PC-3 (cell line): ENCODE data around the gene PCGF5. TPM values are rescaled to one million over a fixed set of nuclear protein-coding genes. Genes with fewer than 3 reads are reported as not detected.

Experiments used
- ATAC-seq: fragments of 200-7000 bp; cut with Tn5 transposase; 2 replicates; pipeline ENCODE4 v1.9.1; 2020; ENCODE audit warnings: mild to moderate bottlenecking, moderate library complexity
- BruUV-seq: library from RNA; stranded (reverse); fragments of 400-500 nt; replicated peaks from 2 replicates; lab custom pipeline; 2021; lab: Mats Ljungman, UMichigan
- CTCF ChIA-PET: fragments of 300-600 bp; sonication (Branson Sonifier 250); formaldehyde crosslinking; loops from one replicate; lab custom pipeline; 2022; ENCODE audit warnings: antibody characterized with exemption; lab: Charles Lee
- POLR2A ChIA-PET: fragments of 300-600 bp; sonication (Branson Sonifier 250); formaldehyde crosslinking; loops from one replicate; lab custom pipeline; 2022; ENCODE audit warnings: antibody characterized with exemption; ENCODE audit not compliant: unreplicated experiment; lab: Charles Lee
- DNase-seq: peaks from one replicate; pipeline ENCODE4 v3.0.0-alpha.2; 2015
- H2AFZ ChIP-seq: fragments of 300-600 bp; sonication (generic); 2 replicates; pipeline ENCODE4 v1.6.0; 2016; ENCODE audit warnings: antibody characterized with exemption, low read length
- H3F3A ChIP-seq: fragments of 300-600 bp; sonication (generic); one replicate; pipeline ENCODE4 v1.6.0; 2017; ENCODE audit warnings: antibody characterized with exemption, low read length, control low read depth, mild to moderate bottlenecking; ENCODE audit not compliant: unreplicated experiment
- H3K27ac ChIP-seq: fragments of 300-600 bp; sonication (generic); 2 replicates; pipeline ENCODE4 v1.5.1; 2016; ENCODE audit warnings: mild to moderate bottlenecking, low read length
- H3K27me3 ChIP-seq: fragments of 300-600 bp; sonication (generic); 2 replicates; pipeline ENCODE4 v1.6.1; 2016; ENCODE audit warnings: low read length, mixed read lengths
- H3K36me3 ChIP-seq: fragments of 300-600 bp; sonication (generic); 2 replicates; pipeline ENCODE4 v1.6.1; 2016; ENCODE audit warnings: low read depth, mixed run types, low read length, mixed read lengths
- H3K4me1 ChIP-seq: fragments of 300-600 bp; sonication (generic); 2 replicates; pipeline ENCODE4 v1.5.1; 2016; ENCODE audit warnings: low read length; ENCODE audit not compliant: insufficient read depth
- H3K4me2 ChIP-seq: fragments of 300-600 bp; sonication (generic); 2 replicates; pipeline ENCODE4 v1.6.0; 2016; ENCODE audit warnings: low read length
- H3K4me3 ChIP-seq: fragments of 300-600 bp; sonication (generic); 2 replicates; pipeline ENCODE4 v1.5.1; 2016; ENCODE audit warnings: mild to moderate bottlenecking, low read length, mixed read lengths
- H3K79me2 ChIP-seq: fragments of 300-600 bp; sonication (generic); 2 replicates; pipeline ENCODE4 v1.6.1; 2017; ENCODE audit warnings: low read length, mixed read lengths
- H3K9ac ChIP-seq: fragments of 300-600 bp; sonication (generic); 2 replicates; pipeline ENCODE4 v1.6.0; 2016; ENCODE audit warnings: mild to moderate bottlenecking, low read length
- H3K9me2 ChIP-seq: fragments of 300-600 bp; sonication (generic); replicated peaks from 2 replicates; pipeline ENCODE4 v1.6.1; 2016; ENCODE audit warnings: mixed run types, low read length, mixed read lengths
- H3K9me3 ChIP-seq: fragments of 300-600 bp; sonication (generic); 2 replicates; pipeline ENCODE4 v1.6.1; 2016; ENCODE audit warnings: low read length, mixed read lengths
- H4K20me1 ChIP-seq: fragments of 300-600 bp; sonication (generic); 2 replicates; pipeline ENCODE4 v1.6.1; 2016; ENCODE audit warnings: low read length, mixed read lengths
- CTCF ChIP-seq: fragments of 300-600 bp; sonication (generic); conservative IDR thresholded peaks from 2 replicates; pipeline ENCODE4 v1.5.1; 2017; ENCODE audit warnings: antibody characterized with exemption, low read depth, mild to moderate bottlenecking, low read length
- EZH2 ChIP-seq: fragments of 300-600 bp; sonication (generic); IDR thresholded peaks from one replicate; pipeline ENCODE4 v1.6.1; 2017; ENCODE audit warnings: antibody characterized with exemption, mild to moderate bottlenecking, low read length; ENCODE audit not compliant: unreplicated experiment
- EZH2phosphoT487 ChIP-seq: fragments of 300-600 bp; sonication (generic); IDR thresholded peaks from 2 replicates; pipeline ENCODE4 v1.6.1; 2018; ENCODE audit warnings: mild to moderate bottlenecking, antibody characterized with exemption, low read length, borderline replicate concordance
- intact Hi-C: fragments of 100-400 bp; cut with micrococcal nuclease; formaldehyde crosslinking; loops from 2 replicates; pipeline ENCODE4 v1.9.0; 2023
- total RNA-seq: library from RNA; depleted of rRNA; stranded (reverse); fragments of >200 nt; gene quantifications from 2 replicates; pipeline ENCODE4 v1.2.3, GENCODE V29; 2014

The PCGF5 gene
- total RNA-seq, 1 experiment from 2014 or later, result 25.0 TPM

- Histone ChIP-seq H3K9ac (no peak overlapping the region), H4K20me1 (no peaks in the 10 kb centered on the region), H3F3A (no peaks in the 10 kb centered on the region), H3K9me2 (no peaks in the 10 kb centered on the region), H3K27me3 (no peaks in the 10 kb centered on the region), H3K4me2 (no peak overlapping the region), H3K4me1 (no peaks in the 10 kb centered on the region), H3K27ac (no peak overlapping the region), H3K36me3 (no peaks in the 10 kb centered on the region), H3K4me3 (no peak overlapping the region), H3K9me3 (no peaks in the 10 kb centered on the region), H3K79me2 (no peaks in the 10 kb centered on the region), H2AFZ (no peak overlapping the region)
- BruUV-seq, result no TSS peak
- CTCF ChIA-PET, result interaction anchor here (0.6 kb wide), 1 partner anchor 657 kb away, joined by 4 read pairs; no protein-coding TSS in a partner anchor
- no peak for DNase-seq
- no peak for ATAC-seq
- POLR2A ChIA-PET, result no interaction called here
- intact Hi-C loops, result no loop called here
- TF ChIP-seq EZH2 (no peak), EZH2phosphoT487 (no peak), CTCF (no peak)
These were observed 87.0 kb downstream of the PCGF5 start for GRCh38 chr10:91307489-91307888.

- no peak overlapping the region for H3K27ac ChIP-seq
- ChIA-PET CTCF (no interaction called here), POLR2A (no interaction called here)
- DNase-seq (no peak), ATAC-seq (no peak)
- no peaks in the 10 kb centered on the region for H3K36me3 ChIP-seq
- no peak overlapping the region for H2AFZ ChIP-seq
- BruUV-seq, result no TSS peak
- no peaks in the 10 kb centered on the region for H3K79me2 ChIP-seq
- TF ChIP-seq EZH2, result no peak
- no peak for TF ChIP-seq CTCF
- no peak for TF ChIP-seq EZH2phosphoT487
- intact Hi-C loops, result no loop called here
- H3F3A ChIP-seq, result no peaks in the 10 kb centered on the region
- no peaks in the 10 kb centered on the region for H3K9me2 ChIP-seq
- no peaks in the 10 kb centered on the region for H4K20me1 ChIP-seq
- no peaks in the 10 kb centered on the region for H3K27me3 ChIP-seq
- H3K4me2 ChIP-seq, result no peak overlapping the region
- no peaks in the 10 kb centered on the region for H3K4me1 ChIP-seq
- H3K9ac ChIP-seq, result no peak overlapping the region
- no peak overlapping the region for H3K4me3 ChIP-seq
- no peaks in the 10 kb centered on the region for H3K9me3 ChIP-seq
These were observed 89.2 kb downstream of the PCGF5 start for GRCh38 chr10:91309711-91310110.

- TF ChIP-seq EZH2phosphoT487 (no peak), EZH2 (no peak), CTCF (no peak)
- no peaks in the 10 kb centered on the region for H3K9me2 ChIP-seq
- H3K27me3 ChIP-seq, result no peaks in the 10 kb centered on the region
- H3K4me1 ChIP-seq, result no peaks in the 10 kb centered on the region
- ChIA-PET CTCF (no interaction called here), POLR2A (no interaction called here)
- H3K36me3 ChIP-seq, result no peaks in the 10 kb centered on the region
- ATAC-seq (no peak), DNase-seq (no peak)
- H3K4me3 ChIP-seq, result no peak overlapping the region
- no peaks in the 10 kb centered on the region for H3K79me2 ChIP-seq
- no peak overlapping the region for H2AFZ ChIP-seq
- H3K27ac ChIP-seq, result no peak overlapping the region
- intact Hi-C loops, result no loop called here
- no peaks in the 10 kb centered on the region for H3K9me3 ChIP-seq
- no TSS peak for BruUV-seq
- H3F3A ChIP-seq, result no peaks in the 10 kb centered on the region
- H4K20me1 ChIP-seq, result no peaks in the 10 kb centered on the region
- no peak overlapping the region for H3K9ac ChIP-seq
- no peak overlapping the region for H3K4me2 ChIP-seq
These were observed 91.3 kb downstream of the PCGF5 start for GRCh38 chr10:91311601-91312381.
